Endodermal cell (in vitro differentiated cells): ENCODE data around the gene TTC28. TPM values are rescaled to one million over a fixed set of nuclear protein-coding genes. Genes with fewer than 3 reads are reported as not detected.

ENCODE experiments used
- DNase-seq: peaks from one replicate; pipeline ENCODE4 v3.0.0-alpha.2; 2017
- H3K27ac ChIP-seq: 2 replicates; pipeline ENCODE4 v1.5.1; 2013; ENCODE audit warnings: mild to moderate bottlenecking, low read depth, low read length, moderate library complexity
- H3K27me3 ChIP-seq: 2 replicates; pipeline ENCODE4 v1.6.1; 2013; ENCODE audit warnings: mild to moderate bottlenecking, low read length, moderate library complexity; ENCODE audit not compliant: insufficient read depth, control insufficient read depth, poor library complexity, severe bottlenecking
- H3K36me3 ChIP-seq: 2 replicates; pipeline ENCODE4 v1.7.0; 2013; ENCODE audit warnings: mild to moderate bottlenecking, low read length, moderate library complexity; ENCODE audit not compliant: control insufficient read depth, insufficient read depth
- H3K4me1 ChIP-seq: one replicate; pipeline ENCODE4 v1.7.0; 2013; ENCODE audit warnings: low read length; ENCODE audit not compliant: control insufficient read depth, insufficient read depth
- H3K4me3 ChIP-seq: 2 replicates; pipeline ENCODE4 v1.5.1; 2013; ENCODE audit warnings: mild to moderate bottlenecking, low read length, moderate library complexity
- H3K9ac ChIP-seq: 2 replicates; pipeline ENCODE4 v1.6.1; 2013; ENCODE audit warnings: mild to moderate bottlenecking, low read length, moderate library complexity; ENCODE audit not compliant: poor library complexity, severe bottlenecking; ENCODE audit errors: extremely low read depth
- H3K9me3 ChIP-seq: 2 replicates; pipeline ENCODE4 v1.6.1; 2013; ENCODE audit warnings: mild to moderate bottlenecking, low read length, moderate library complexity; ENCODE audit not compliant: control insufficient read depth
- H3K27ac Mint-ChIP-seq: 2 replicates; pipeline ENCODE4 v1.8.0; 2020; ENCODE audit warnings: mixed read lengths
- H3K27me3 Mint-ChIP-seq: 2 replicates; pipeline ENCODE4 v1.8.0; 2021; ENCODE audit warnings: mild to moderate bottlenecking, mixed read lengths; ENCODE audit not compliant: insufficient read depth
- H3K36me3 Mint-ChIP-seq: 2 replicates; pipeline ENCODE4 v1.8.0; 2020; ENCODE audit warnings: low read depth, mixed read lengths
- H3K4me1 Mint-ChIP-seq: 2 replicates; pipeline ENCODE4 v1.8.0; 2020; ENCODE audit warnings: mixed read lengths
- H3K4me3 Mint-ChIP-seq: 2 replicates; pipeline ENCODE4 v1.8.0; 2020; ENCODE audit warnings: mild to moderate bottlenecking, moderate library complexity, mixed read lengths
- H3K9me3 Mint-ChIP-seq: 2 replicates; pipeline ENCODE4 v1.8.0; 2020; ENCODE audit warnings: mild to moderate bottlenecking, mixed read lengths
- WGBS, 2 experiments: methylation state at CpG; one replicate each; pipeline versions ENCODE4 v1.1.5 to v1.1.7; 2013; ENCODE audit warnings: missing lambda C conversion rate in 2 of 2, mixed read lengths in 1 of 2; ENCODE audit not compliant: insufficient coverage in 1 of 2, insufficient read length in 1 of 2; 5-methylcytosine and 5-hydroxymethylcytosine counted together
- total RNA-seq, 2 donors: library from RNA; stranded (reverse); fragmentation: NEBNext Ultra II Directional in 1 of 2; extraction: Animal tissue kit (Norgen Biotek cat#: 25700) in 1 of 2; gene quantifications; 2 replicates in 1 of 2; 3 replicates in 1 of 2; pipeline ENCODE4 v1.2.1, GENCODE V29; 2021
- TF ChIP-seq, protein P1 (sequence below): fragments of 200-600 bp; sonication (generic); conservative IDR thresholded peaks from 2 replicates; pipeline ENCODE4 v1.5.0; 2021; ENCODE audit warnings: antibody characterized with exemption, mild to moderate bottlenecking

TTC28 gene
- total RNA-seq, 2 donors from 2014 or later = 28.6 to 34.0 TPM

- no peak overlapping the region for H3K27ac ChIP-seq
- H3K9me3 ChIP-seq = no peaks in the 10 kb centered on the region
- Mint-ChIP-seq H3K36me3 (no peaks in the 10 kb centered on the region), H3K4me1 (peaks cover 4% of the 10 kb centered on the region), H3K9me3 (no peaks in the 10 kb centered on the region), H3K27me3 (no peaks in the 10 kb centered on the region), H3K27ac (no peak overlapping the region), H3K4me3 (no peak overlapping the region)
- no peaks in the 10 kb centered on the region for H3K4me1 ChIP-seq
- no peak for DNase-seq
- no CpG with 5 or more reads among the region's 1 CpG for WGBS, 2 experiments
- no peaks in the 10 kb centered on the region for H3K27me3 ChIP-seq
- H3K9ac ChIP-seq = no peak overlapping the region
- H3K36me3 ChIP-seq = no peaks in the 10 kb centered on the region
- no peak overlapping the region for H3K4me3 ChIP-seq
- TF ChIP-seq, protein P1, sequence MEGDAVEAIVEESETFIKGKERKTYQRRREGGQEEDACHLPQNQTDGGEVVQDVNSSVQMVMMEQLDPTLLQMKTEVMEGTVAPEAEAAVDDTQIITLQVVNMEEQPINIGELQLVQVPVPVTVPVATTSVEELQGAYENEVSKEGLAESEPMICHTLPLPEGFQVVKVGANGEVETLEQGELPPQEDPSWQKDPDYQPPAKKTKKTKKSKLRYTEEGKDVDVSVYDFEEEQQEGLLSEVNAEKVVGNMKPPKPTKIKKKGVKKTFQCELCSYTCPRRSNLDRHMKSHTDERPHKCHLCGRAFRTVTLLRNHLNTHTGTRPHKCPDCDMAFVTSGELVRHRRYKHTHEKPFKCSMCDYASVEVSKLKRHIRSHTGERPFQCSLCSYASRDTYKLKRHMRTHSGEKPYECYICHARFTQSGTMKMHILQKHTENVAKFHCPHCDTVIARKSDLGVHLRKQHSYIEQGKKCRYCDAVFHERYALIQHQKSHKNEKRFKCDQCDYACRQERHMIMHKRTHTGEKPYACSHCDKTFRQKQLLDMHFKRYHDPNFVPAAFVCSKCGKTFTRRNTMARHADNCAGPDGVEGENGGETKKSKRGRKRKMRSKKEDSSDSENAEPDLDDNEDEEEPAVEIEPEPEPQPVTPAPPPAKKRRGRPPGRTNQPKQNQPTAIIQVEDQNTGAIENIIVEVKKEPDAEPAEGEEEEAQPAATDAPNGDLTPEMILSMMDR = no peak
Observed at GRCh38 chr22:28462041-28462440, 217.6 kb downstream of the TTC28 start.

- no CpG with 5 or more reads among the region's 1 CpG for WGBS, 2 experiments
- Mint-ChIP-seq H3K4me1 (no peaks in the 10 kb centered on the region), H3K36me3 (no peaks in the 10 kb centered on the region), H3K27ac (no peak overlapping the region), H3K4me3 (no peak overlapping the region), H3K9me3 (no peaks in the 10 kb centered on the region), H3K27me3 (no peaks in the 10 kb centered on the region)
- H3K27me3 ChIP-seq = no peaks in the 10 kb centered on the region
- no peak for DNase-seq
- H3K9me3 ChIP-seq = no peaks in the 10 kb centered on the region
- no peak overlapping the region for H3K9ac ChIP-seq
- H3K4me1 ChIP-seq = no peaks in the 10 kb centered on the region
- TF ChIP-seq, protein P1 = no peak
- H3K36me3 ChIP-seq = no peaks in the 10 kb centered on the region
- no peak overlapping the region for H3K4me3 ChIP-seq
- no peak overlapping the region for H3K27ac ChIP-seq
Observed at GRCh38 chr22:28454431-28455064, 225.1 kb downstream of the TTC28 start.

DNA sequence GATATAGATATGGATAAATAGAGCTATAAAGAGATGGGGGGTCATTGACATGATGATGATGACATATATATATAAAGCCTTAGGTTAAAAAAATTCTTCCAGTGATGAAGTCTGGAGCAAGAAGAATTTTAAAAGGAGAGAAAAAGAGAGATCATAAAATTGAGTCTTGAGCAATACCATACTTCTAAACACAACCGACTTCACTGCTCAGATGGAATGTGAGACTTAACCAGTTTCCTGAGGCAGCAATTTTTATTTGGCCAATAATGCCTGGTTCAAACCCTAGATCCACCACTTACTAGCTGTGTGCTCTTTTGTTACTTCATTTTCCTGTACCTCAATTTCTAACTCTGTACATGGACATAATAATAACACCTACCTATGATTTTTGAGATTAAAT, 229.5 kb downstream of the TTC28 start:
- no peak overlapping the region for H3K4me3 Mint-ChIP-seq

More for the DNA sequence above, 229.5 kb downstream of the TTC28 start:
- H3K27ac Mint-ChIP-seq = no peak overlapping the region
- no peaks in the 10 kb centered on the region for H3K36me3 Mint-ChIP-seq
- H3K27me3 Mint-ChIP-seq = no peaks in the 10 kb centered on the region
- H3K27me3 ChIP-seq = no peaks in the 10 kb centered on the region
- no peaks in the 10 kb centered on the region for H3K4me1 ChIP-seq
- no peaks in the 10 kb centered on the region for H3K9me3 Mint-ChIP-seq
- H3K27ac ChIP-seq = no peak overlapping the region
- TF ChIP-seq, protein P1 = no peak
- H3K9me3 ChIP-seq = no peaks in the 10 kb centered on the region
- H3K9ac ChIP-seq = no peak overlapping the region
- peaks cover 5% of the 10 kb centered on the region for H3K4me1 Mint-ChIP-seq
- WGBS, 2 experiments = 93 to 100% methylated on average over 1 of the region's 1 CpG
- no peaks in the 10 kb centered on the region for H3K36me3 ChIP-seq
- no peak overlapping the region for H3K4me3 ChIP-seq
- no peak for DNase-seq
